ENCODE data around the gene PET117. TPM values are rescaled to one million over a fixed set of nuclear protein-coding genes. Genes with fewer than 3 reads are reported as not detected.
A peak's percentile ranks its signal among the peaks of the same experiment; 100 is the strongest.

The PET117 gene
- polyA plus RNA-seq, 1 donor from 2014 or later, result 39.0 TPM

- Histone ChIP-seq H3K27ac (ENCODE audit: low read length) (peak overlapping the region; percentile 84), H3K27me3 (ENCODE audit: insufficient read depth, low read depth, low read length) (no peaks in the 10 kb centered on the region), H3K9me3 (ENCODE audit: low read length) (no peaks in the 10 kb centered on the region), H3K4me2 (ENCODE audit: low read length) (peak overlapping the region; percentile 99), H3K36me3 (ENCODE audit: insufficient read depth, low read length) (no peaks in the 10 kb centered on the region), H3F3A (ENCODE audit: insufficient read depth, low read length, poor library complexity, severe bottlenecking) (no peaks in the 10 kb centered on the region), H3K79me2 (replicated peaks; ENCODE audit: insufficient read depth, low read length) (peaks cover 26% of the 10 kb centered on the region), H3K9ac (ENCODE audit: low read length) (peak overlapping the region; percentile 89), H3K4me3 (ENCODE audit: low read length) (peak overlapping the region; percentile 97), H4K20me1 (ENCODE audit: insufficient read depth) (no peaks in the 10 kb centered on the region), H3K9me2 (ENCODE audit: insufficient read depth, low read length) (no peaks in the 10 kb centered on the region), H2AFZ (ENCODE audit: low read depth, low read length) (peak overlapping the region; percentile 96)
- TF ChIP-seq POLR2AphosphoS5 (IDR thresholded peaks at IDR 0.05), result no peak
- no peak for TF ChIP-seq EZH2 (IDR thresholded peaks at IDR 0.05; ENCODE audit: borderline replicate concordance, insufficient read depth, low read length, poor library complexity, severe bottlenecking)
- TF ChIP-seq SMC3 (conservative IDR thresholded peaks at IDR 0.05; ENCODE audit: poor library complexity), result no peak
- TF ChIP-seq REST (IDR thresholded peaks at IDR 0.05; ENCODE audit: borderline replicate concordance), result no peak
- TF ChIP-seq EP300 (conservative IDR thresholded peaks at IDR 0.05; ENCODE audit: poor library complexity, severe bottlenecking), result no peak
- TF ChIP-seq CTCF (IDR thresholded peaks at IDR 0.05; ENCODE audit: poor library complexity, severe bottlenecking), result no peak
- no peak for TF ChIP-seq RAD21 (conservative IDR thresholded peaks at IDR 0.05)
- TF ChIP-seq MXI1 (conservative IDR thresholded peaks at IDR 0.05; ENCODE audit: poor library complexity, severe bottlenecking), result no peak
- TF ChIP-seq TAF1 (IDR thresholded peaks at IDR 0.05; ENCODE audit: low read depth), result no peak
Measured at GRCh38 chr20:18138266-18138582, 561 bp downstream of the PET117 start.

GRCh38 chr20:18138639-18139583, 1.2 kb downstream of the PET117 start:
- no peaks in the 10 kb centered on the region for H3F3A ChIP-seq (ENCODE audit: insufficient read depth, low read length, poor library complexity, severe bottlenecking)
- peak overlapping the region; percentile 84 for H3K27ac ChIP-seq (ENCODE audit: low read length)
- no peaks in the 10 kb centered on the region for H3K9me2 ChIP-seq (ENCODE audit: insufficient read depth, low read length)
- no peaks in the 10 kb centered on the region for H3K27me3 ChIP-seq (ENCODE audit: insufficient read depth, low read depth, low read length)
- TF ChIP-seq EZH2 (IDR thresholded peaks at IDR 0.05; ENCODE audit: borderline replicate concordance, insufficient read depth, low read length, poor library complexity, severe bottlenecking), result no peak
- H4K20me1 ChIP-seq (ENCODE audit: insufficient read depth), result no peaks in the 10 kb centered on the region
- no peaks in the 10 kb centered on the region for H3K9me3 ChIP-seq (ENCODE audit: low read length)
- H3K9ac ChIP-seq (ENCODE audit: low read length), result peak overlapping the region; percentile 89
- peak overlapping the region; percentile 97 for H3K4me3 ChIP-seq (ENCODE audit: low read length)
- H3K4me2 ChIP-seq (ENCODE audit: low read length), result peak overlapping the region; percentile 99
- peak overlapping the region; percentile 96 for H2AFZ ChIP-seq (ENCODE audit: low read depth, low read length)
- no peaks in the 10 kb centered on the region for H3K36me3 ChIP-seq (ENCODE audit: insufficient read depth, low read length)
- peaks cover 26% of the 10 kb centered on the region for H3K79me2 ChIP-seq (replicated peaks; ENCODE audit: insufficient read depth, low read length)
